Muscle layer of colon (tissue), 2 donors: ENCODE results near the gene ETV2.
"Not testable (repeated sequence)": the region's sequence is repeated elsewhere in the genome, so short reads cannot be mapped to it uniquely, and the experiment has no call there.

Experiments used
- H3K27ac ChIP-seq: one replicate; pipeline ENCODE4 v1.7.0; 2013; ENCODE audit warnings: low read depth, mild to moderate bottlenecking, low read length, moderate library complexity
- H3K27me3 ChIP-seq, 2 donors: one replicate each; pipeline ENCODE4 v1.7.0; 2013; ENCODE audit warnings: low read length in 2 of 2, mild to moderate bottlenecking in 2 of 2; ENCODE audit not compliant: insufficient read depth in 2 of 2, control insufficient read depth in 1 of 2
- H3K36me3 ChIP-seq: one replicate; pipeline ENCODE4 v1.7.0; 2013; ENCODE audit warnings: mild to moderate bottlenecking, low read length; ENCODE audit not compliant: insufficient read depth
- H3K4me1 ChIP-seq: one replicate; pipeline ENCODE4 v1.7.0; 2013; ENCODE audit warnings: mild to moderate bottlenecking, low read length; ENCODE audit not compliant: insufficient read depth
- H3K4me3 ChIP-seq, 2 donors: one replicate each; pipeline ENCODE4 v1.7.0; 2013; ENCODE audit warnings: low read length in 2 of 2, low read depth in 1 of 2, mild to moderate bottlenecking in 1 of 2, moderate library complexity in 1 of 2
- H3K9ac ChIP-seq: one replicate; pipeline ENCODE4 v1.7.0; 2013; ENCODE audit warnings: low read length
- H3K9me3 ChIP-seq: one replicate; pipeline ENCODE4 v1.7.0; 2013; ENCODE audit warnings: mild to moderate bottlenecking, low read length
- donor health status: abdominal sarcoma.
- donor health status: Adenocarcinoma of cecum.

The ETV2 gene

GRCh38 chr19:35641515-35642151 lies at the start of gene ETV2:
ETV2 (plus strand) TSS chr19:35641745; CDS start chr19:35642461, 716 bp downstream.
- H3K4me1 ChIP-seq = peaks cover 6% of the 10 kb centered on the region
- H3K36me3 ChIP-seq = peaks cover 15% of the 10 kb centered on the region
- H3K9me3 ChIP-seq = no peaks in the 10 kb centered on the region
- H3K27ac ChIP-seq = no peak within 1 kb of the TSS
- no peak within 1 kb of the TSS for H3K9ac ChIP-seq
- no peaks in the 10 kb centered on the region for H3K27me3 ChIP-seq
- no peak within 1 kb of the TSS for H3K4me3 ChIP-seq

GRCh38 chr19:35592226-35592625 lies 49.3 kb upstream of the ETV2 start:
- Histone ChIP-seq H3K4me1 (no peaks in the 10 kb centered on the region), H3K4me3 (no peak overlapping the region), H3K27me3 (no peaks in the 10 kb centered on the region), H3K9me3 (no peaks in the 10 kb centered on the region), H3K9ac (no peak overlapping the region), H3K36me3 (no peaks in the 10 kb centered on the region), H3K27ac (no peak overlapping the region)

- H3K36me3 ChIP-seq, H3K4me1 ChIP-seq, H3K4me3 ChIP-seq, H3K9me3 ChIP-seq, H3K27ac ChIP-seq, H3K27me3 ChIP-seq, H3K9ac ChIP-seq: not testable (repeated sequence)
Observed at GRCh38 chr19:35595026-35595425, 46.5 kb upstream of the ETV2 start.

- Histone ChIP-seq H3K27ac (no peak overlapping the region), H3K4me3 (no peak overlapping the region), H3K36me3 (no peaks in the 10 kb centered on the region), H3K27me3 (no peaks in the 10 kb centered on the region), H3K4me1 (no peaks in the 10 kb centered on the region), H3K9me3 (no peaks in the 10 kb centered on the region), H3K9ac (no peak overlapping the region)
Observed at GRCh38 chr19:35595928-35596327, 45.6 kb upstream of the ETV2 start.

GRCh38 chr19:35596366-35596999 lies 45.1 kb upstream of the ETV2 start:
- no peaks in the 10 kb centered on the region for H3K36me3 ChIP-seq
- H3K4me3 ChIP-seq = no peak overlapping the region
- no peaks in the 10 kb centered on the region for H3K9me3 ChIP-seq
- H3K27ac ChIP-seq = no peak overlapping the region
- no peak overlapping the region for H3K9ac ChIP-seq
- H3K4me1 ChIP-seq = no peaks in the 10 kb centered on the region
- no peaks in the 10 kb centered on the region for H3K27me3 ChIP-seq

- no peak overlapping the region for H3K4me3 ChIP-seq
- no peaks in the 10 kb centered on the region for H3K27me3 ChIP-seq
- H3K9ac ChIP-seq = no peak overlapping the region
- no peak overlapping the region for H3K27ac ChIP-seq
- no peaks in the 10 kb centered on the region for H3K36me3 ChIP-seq
- no peaks in the 10 kb centered on the region for H3K4me1 ChIP-seq
- no peaks in the 10 kb centered on the region for H3K9me3 ChIP-seq
Observed at GRCh38 chr19:35601971-35602370, 39.6 kb upstream of the ETV2 start.

- H3K4me1 ChIP-seq, H3K9me3 ChIP-seq, H3K9ac ChIP-seq, H3K27ac ChIP-seq, H3K27me3 ChIP-seq, H3K36me3 ChIP-seq, H3K4me3 ChIP-seq: not testable (repeated sequence)
Observed at GRCh38 chr19:35604436-35604835, 37.1 kb upstream of the ETV2 start.

GRCh38 chr19:35607170-35607569 lies 34.4 kb upstream of the ETV2 start:
- not testable (repeated sequence) for H3K36me3 ChIP-seq, H3K9ac ChIP-seq, H3K4me3 ChIP-seq, H3K27me3 ChIP-seq, H3K9me3 ChIP-seq, H3K4me1 ChIP-seq, H3K27ac ChIP-seq

- peaks cover 5% of the 10 kb centered on the region for H3K4me1 ChIP-seq
- no peaks in the 10 kb centered on the region for H3K9me3 ChIP-seq
- H3K4me3 ChIP-seq = no peak overlapping the region
- no peaks in the 10 kb centered on the region for H3K36me3 ChIP-seq
- H3K27ac ChIP-seq = no peak overlapping the region
- no peaks in the 10 kb centered on the region for H3K27me3 ChIP-seq
- H3K9ac ChIP-seq = no peak overlapping the region
Observed at GRCh38 chr19:35607661-35608060, 33.9 kb upstream of the ETV2 start.

GRCh38 chr19:35608251-35608650 lies 33.3 kb upstream of the ETV2 start:
- Histone ChIP-seq H3K4me1 (peaks cover 10% of the 10 kb centered on the region), H3K9me3 (no peaks in the 10 kb centered on the region), H3K4me3 (no peak overlapping the region), H3K27ac (no peak overlapping the region), H3K9ac (no peak overlapping the region), H3K27me3 (no peaks in the 10 kb centered on the region), H3K36me3 (no peaks in the 10 kb centered on the region)

- Histone ChIP-seq H3K9me3 (no peaks in the 10 kb centered on the region), H3K9ac (no peak overlapping the region), H3K4me1 (peaks cover 11% of the 10 kb centered on the region), H3K4me3 (no peak overlapping the region), H3K36me3 (no peaks in the 10 kb centered on the region), H3K27ac (no peak overlapping the region), H3K27me3 (no peaks in the 10 kb centered on the region)
Observed at GRCh38 chr19:35609851-35610353, 31.6 kb upstream of the ETV2 start.

GRCh38 chr19:35612224-35612558 lies 29.4 kb upstream of the ETV2 start:
- H3K4me3 ChIP-seq = peak overlapping the region; percentile 76 to 89
- H3K4me1 ChIP-seq = peaks cover 11% of the 10 kb centered on the region
- H3K27ac ChIP-seq = no peak overlapping the region
- no peaks in the 10 kb centered on the region for H3K27me3 ChIP-seq
- no peak overlapping the region for H3K9ac ChIP-seq
- H3K9me3 ChIP-seq = no peaks in the 10 kb centered on the region
- H3K36me3 ChIP-seq = no peaks in the 10 kb centered on the region
